OCI-LY1 (cell line): ENCODE results near the gene AEBP1.

Experiments
- EZH2 ChIP-seq: fragments of 200-600 bp; sonication (generic), shearing (Covaris generic); IDR thresholded peaks from 2 replicates; pipeline ENCODE4 v1.8.0; 2017; ENCODE audit warnings: borderline replicate concordance, mixed run types, mild to moderate bottlenecking, antibody characterized with exemption, low read length, moderate library complexity, mixed read lengths
- TF ChIP-seq, protein P1 (sequence below): fragments of 200-600 bp; sonication (generic), shearing (Covaris generic); IDR thresholded peaks from 2 replicates; pipeline ENCODE4 v1.5.1; 2017; ENCODE audit warnings: mild to moderate bottlenecking, antibody characterized with exemption, low read length, moderate library complexity, mixed read lengths

GRCh38 chr7:44157116-44158080 lies 53.3 kb downstream of the AEBP1 start:
- TF ChIP-seq, protein P1, sequence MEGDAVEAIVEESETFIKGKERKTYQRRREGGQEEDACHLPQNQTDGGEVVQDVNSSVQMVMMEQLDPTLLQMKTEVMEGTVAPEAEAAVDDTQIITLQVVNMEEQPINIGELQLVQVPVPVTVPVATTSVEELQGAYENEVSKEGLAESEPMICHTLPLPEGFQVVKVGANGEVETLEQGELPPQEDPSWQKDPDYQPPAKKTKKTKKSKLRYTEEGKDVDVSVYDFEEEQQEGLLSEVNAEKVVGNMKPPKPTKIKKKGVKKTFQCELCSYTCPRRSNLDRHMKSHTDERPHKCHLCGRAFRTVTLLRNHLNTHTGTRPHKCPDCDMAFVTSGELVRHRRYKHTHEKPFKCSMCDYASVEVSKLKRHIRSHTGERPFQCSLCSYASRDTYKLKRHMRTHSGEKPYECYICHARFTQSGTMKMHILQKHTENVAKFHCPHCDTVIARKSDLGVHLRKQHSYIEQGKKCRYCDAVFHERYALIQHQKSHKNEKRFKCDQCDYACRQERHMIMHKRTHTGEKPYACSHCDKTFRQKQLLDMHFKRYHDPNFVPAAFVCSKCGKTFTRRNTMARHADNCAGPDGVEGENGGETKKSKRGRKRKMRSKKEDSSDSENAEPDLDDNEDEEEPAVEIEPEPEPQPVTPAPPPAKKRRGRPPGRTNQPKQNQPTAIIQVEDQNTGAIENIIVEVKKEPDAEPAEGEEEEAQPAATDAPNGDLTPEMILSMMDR: no peak
- no peak for TF ChIP-seq EZH2
